Measurements from ENCODE around the gene HDAC9.

DNA sequence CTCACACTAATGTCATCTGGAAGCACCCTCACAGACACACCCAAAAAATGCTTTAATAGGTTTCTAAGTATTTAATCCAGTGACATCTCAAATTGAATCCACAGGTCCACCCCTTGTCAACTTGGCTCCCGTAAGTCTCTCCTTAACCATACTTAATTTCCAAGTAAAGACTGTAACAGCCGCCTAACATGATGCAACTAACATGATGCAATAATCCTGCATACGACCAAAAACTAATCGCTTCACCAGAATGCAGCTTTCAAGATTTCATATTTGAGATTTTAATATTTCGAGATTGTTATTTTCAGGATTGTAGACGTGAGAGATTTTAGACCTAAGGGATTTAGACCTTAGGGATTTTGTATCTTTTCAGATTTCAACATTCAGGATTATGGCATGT, 3.7 kb upstream of the HDAC9 start:
- TF ChIP-seq POLR2A (IDR thresholded peaks at IDR 0.05): no peak
- TF ChIP-seq, protein P1, sequence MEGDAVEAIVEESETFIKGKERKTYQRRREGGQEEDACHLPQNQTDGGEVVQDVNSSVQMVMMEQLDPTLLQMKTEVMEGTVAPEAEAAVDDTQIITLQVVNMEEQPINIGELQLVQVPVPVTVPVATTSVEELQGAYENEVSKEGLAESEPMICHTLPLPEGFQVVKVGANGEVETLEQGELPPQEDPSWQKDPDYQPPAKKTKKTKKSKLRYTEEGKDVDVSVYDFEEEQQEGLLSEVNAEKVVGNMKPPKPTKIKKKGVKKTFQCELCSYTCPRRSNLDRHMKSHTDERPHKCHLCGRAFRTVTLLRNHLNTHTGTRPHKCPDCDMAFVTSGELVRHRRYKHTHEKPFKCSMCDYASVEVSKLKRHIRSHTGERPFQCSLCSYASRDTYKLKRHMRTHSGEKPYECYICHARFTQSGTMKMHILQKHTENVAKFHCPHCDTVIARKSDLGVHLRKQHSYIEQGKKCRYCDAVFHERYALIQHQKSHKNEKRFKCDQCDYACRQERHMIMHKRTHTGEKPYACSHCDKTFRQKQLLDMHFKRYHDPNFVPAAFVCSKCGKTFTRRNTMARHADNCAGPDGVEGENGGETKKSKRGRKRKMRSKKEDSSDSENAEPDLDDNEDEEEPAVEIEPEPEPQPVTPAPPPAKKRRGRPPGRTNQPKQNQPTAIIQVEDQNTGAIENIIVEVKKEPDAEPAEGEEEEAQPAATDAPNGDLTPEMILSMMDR (IDR thresholded peaks at IDR 0.05): no peak
